Suprapubic skin (tissue), 4 donors: ENCODE data around the gene OCIAD1.

Experiments used
- CTCF ChIP-seq, 2 donors: fragments of 200-600 bp in 1 of 2; fragments of 450-650 bp in 1 of 2; sonication (generic) in 1 of 2; IDR thresholded peaks; one replicate each; pipeline ENCODE4 v1.5.1; 2016 to 2019; ENCODE audit warnings: antibody characterized with exemption in 2 of 2, mild to moderate bottlenecking in 1 of 2, moderate library complexity in 1 of 2
- POLR2A ChIP-seq, 2 donors: fragments of 450-650 bp; IDR thresholded peaks; one replicate each; pipeline ENCODE4 v1.6.1; 2017; ENCODE audit warnings: antibody characterized with exemption in 2 of 2, mild to moderate bottlenecking in 2 of 2, moderate library complexity in 2 of 2
- POLR2AphosphoS5 ChIP-seq, 3 donors: sonication (generic); formaldehyde crosslinking; IDR thresholded peaks; one replicate each; pipeline ENCODE4 v1.6.1; 2017; ENCODE audit warnings: antibody characterized with exemption in 3 of 3

GRCh38 chr4:48796927-48797679 lies 33.8 kb upstream of the OCIAD1 start:
- TF ChIP-seq CTCF (IDR thresholded peaks at IDR 0.05) = no peak
- no peak for TF ChIP-seq POLR2AphosphoS5 (IDR thresholded peaks at IDR 0.05)
- TF ChIP-seq POLR2A (IDR thresholded peaks at IDR 0.05) = no peak
